Glutamatergic neuron (in vitro differentiated cells): ENCODE results near the gene CENPS. TPM values are rescaled to one million over a fixed set of nuclear protein-coding genes. Genes with fewer than 3 reads are reported as not detected.
A peak's percentile ranks its signal among the peaks of the same experiment; 100 is the strongest.

Source experiments
- DNase-seq: peaks from one replicate; pipeline ENCODE4 v3.0.0; 2022
- H3K27ac Mint-ChIP-seq: one replicate; pipeline ENCODE4 v1.8.0; 2020; ENCODE audit warnings: mild to moderate bottlenecking, mixed read lengths, inconsistent platforms; ENCODE audit not compliant: unreplicated experiment
- H3K27me3 Mint-ChIP-seq: one replicate; pipeline ENCODE4 v1.8.0; 2020; ENCODE audit warnings: mild to moderate bottlenecking, moderate library complexity, mixed read lengths, inconsistent platforms; ENCODE audit not compliant: unreplicated experiment
- H3K36me3 Mint-ChIP-seq: one replicate; pipeline ENCODE4 v1.8.0; 2020; ENCODE audit warnings: mild to moderate bottlenecking, mixed read lengths, inconsistent platforms; ENCODE audit not compliant: unreplicated experiment
- H3K4me1 Mint-ChIP-seq: one replicate; pipeline ENCODE4 v1.8.0; 2020; ENCODE audit warnings: mild to moderate bottlenecking, low read depth, mixed read lengths, inconsistent platforms; ENCODE audit not compliant: unreplicated experiment
- H3K4me3 Mint-ChIP-seq: one replicate; pipeline ENCODE4 v1.8.0; 2020; ENCODE audit warnings: mild to moderate bottlenecking, mixed read lengths, inconsistent platforms; ENCODE audit not compliant: unreplicated experiment
- H3K9me3 Mint-ChIP-seq: one replicate; pipeline ENCODE4 v1.8.0; 2020; ENCODE audit warnings: mild to moderate bottlenecking, moderate library complexity, mixed read lengths, inconsistent platforms; ENCODE audit not compliant: unreplicated experiment
- total RNA-seq: library from RNA; stranded (reverse); fragmentation: NEBNext Ultra II Directional; extraction: Animal tissue kit (Norgen Biotek cat#: 25700); gene quantifications from one replicate; pipeline ENCODE4 v1.2.1, GENCODE V29; 2021; ENCODE audit not compliant: unreplicated experiment
- TF ChIP-seq, protein P1 (sequence below): fragments of 200-600 bp; sonication (generic); IDR thresholded peaks from one replicate; pipeline ENCODE4 v1.5.0; 2021; ENCODE audit not compliant: partially characterized antibody, unreplicated experiment

Gene CENPS
- total RNA-seq, 1 donor from 2014 or later, result 9.3 TPM

DNA sequence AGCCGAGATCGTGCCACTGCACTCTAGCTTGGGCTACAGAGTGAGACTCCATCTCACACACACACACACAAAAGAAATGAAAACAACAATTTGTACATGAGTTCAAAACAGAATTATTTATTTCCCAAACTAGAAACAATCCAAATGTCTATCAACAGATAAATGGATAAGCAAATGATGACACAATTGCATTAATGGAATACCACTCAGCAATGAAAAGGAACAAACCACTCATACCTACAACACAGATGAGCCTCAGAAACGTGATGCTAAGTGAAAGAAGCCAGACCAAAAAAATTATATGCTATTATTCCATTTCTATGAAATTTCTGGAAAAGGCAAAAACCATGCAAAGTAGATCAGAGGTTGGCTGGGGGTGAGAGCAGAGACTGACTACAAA, 33.4 kb upstream of the CENPS start:
- H3K36me3 Mint-ChIP-seq, result no peaks in the 10 kb centered on the region
- H3K27me3 Mint-ChIP-seq, result peaks cover 10% of the 10 kb centered on the region
- H3K4me1 Mint-ChIP-seq, result peaks cover 3% of the 10 kb centered on the region
- H3K9me3 Mint-ChIP-seq, result peaks cover 21% of the 10 kb centered on the region
- TF ChIP-seq, protein P1, sequence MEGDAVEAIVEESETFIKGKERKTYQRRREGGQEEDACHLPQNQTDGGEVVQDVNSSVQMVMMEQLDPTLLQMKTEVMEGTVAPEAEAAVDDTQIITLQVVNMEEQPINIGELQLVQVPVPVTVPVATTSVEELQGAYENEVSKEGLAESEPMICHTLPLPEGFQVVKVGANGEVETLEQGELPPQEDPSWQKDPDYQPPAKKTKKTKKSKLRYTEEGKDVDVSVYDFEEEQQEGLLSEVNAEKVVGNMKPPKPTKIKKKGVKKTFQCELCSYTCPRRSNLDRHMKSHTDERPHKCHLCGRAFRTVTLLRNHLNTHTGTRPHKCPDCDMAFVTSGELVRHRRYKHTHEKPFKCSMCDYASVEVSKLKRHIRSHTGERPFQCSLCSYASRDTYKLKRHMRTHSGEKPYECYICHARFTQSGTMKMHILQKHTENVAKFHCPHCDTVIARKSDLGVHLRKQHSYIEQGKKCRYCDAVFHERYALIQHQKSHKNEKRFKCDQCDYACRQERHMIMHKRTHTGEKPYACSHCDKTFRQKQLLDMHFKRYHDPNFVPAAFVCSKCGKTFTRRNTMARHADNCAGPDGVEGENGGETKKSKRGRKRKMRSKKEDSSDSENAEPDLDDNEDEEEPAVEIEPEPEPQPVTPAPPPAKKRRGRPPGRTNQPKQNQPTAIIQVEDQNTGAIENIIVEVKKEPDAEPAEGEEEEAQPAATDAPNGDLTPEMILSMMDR, result no peak
- no peak for DNase-seq
- H3K27ac Mint-ChIP-seq, result no peak overlapping the region
- peak overlapping the region; percentile 48 for H3K4me3 Mint-ChIP-seq

DNA sequence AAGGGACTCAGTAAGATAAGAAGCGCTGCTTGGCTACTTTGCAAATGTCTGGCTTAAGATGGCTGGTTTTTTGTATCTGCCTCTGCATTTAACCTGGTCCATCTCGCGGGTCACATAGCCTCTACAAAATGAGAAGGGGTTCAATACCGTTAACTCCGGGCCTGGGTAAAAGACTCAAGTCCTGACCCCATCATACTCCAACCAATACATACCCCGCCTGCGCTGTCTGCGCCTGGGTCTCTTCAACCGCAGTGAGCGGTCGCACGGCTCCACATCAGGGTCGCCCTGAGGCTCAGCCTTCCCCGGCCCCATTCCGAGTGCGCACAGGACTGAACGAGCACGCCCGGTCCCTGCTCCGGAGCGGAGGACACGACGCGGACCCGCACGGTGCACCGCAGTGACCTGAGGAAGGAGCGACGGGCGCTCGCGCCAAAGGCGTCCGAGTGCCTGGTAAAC, 31.9 kb upstream of the CENPS start:
- peaks cover 14% of the 10 kb centered on the region for H3K27me3 Mint-ChIP-seq
- peak overlapping the region; percentile 90 for H3K4me3 Mint-ChIP-seq
- H3K36me3 Mint-ChIP-seq, result no peaks in the 10 kb centered on the region
- TF ChIP-seq, protein P1, result no peak
- no peak for DNase-seq
- H3K4me1 Mint-ChIP-seq, result peaks cover 3% of the 10 kb centered on the region
- peaks cover 18% of the 10 kb centered on the region for H3K9me3 Mint-ChIP-seq
- peak overlapping the region; percentile 71 for H3K27ac Mint-ChIP-seq

DNA sequence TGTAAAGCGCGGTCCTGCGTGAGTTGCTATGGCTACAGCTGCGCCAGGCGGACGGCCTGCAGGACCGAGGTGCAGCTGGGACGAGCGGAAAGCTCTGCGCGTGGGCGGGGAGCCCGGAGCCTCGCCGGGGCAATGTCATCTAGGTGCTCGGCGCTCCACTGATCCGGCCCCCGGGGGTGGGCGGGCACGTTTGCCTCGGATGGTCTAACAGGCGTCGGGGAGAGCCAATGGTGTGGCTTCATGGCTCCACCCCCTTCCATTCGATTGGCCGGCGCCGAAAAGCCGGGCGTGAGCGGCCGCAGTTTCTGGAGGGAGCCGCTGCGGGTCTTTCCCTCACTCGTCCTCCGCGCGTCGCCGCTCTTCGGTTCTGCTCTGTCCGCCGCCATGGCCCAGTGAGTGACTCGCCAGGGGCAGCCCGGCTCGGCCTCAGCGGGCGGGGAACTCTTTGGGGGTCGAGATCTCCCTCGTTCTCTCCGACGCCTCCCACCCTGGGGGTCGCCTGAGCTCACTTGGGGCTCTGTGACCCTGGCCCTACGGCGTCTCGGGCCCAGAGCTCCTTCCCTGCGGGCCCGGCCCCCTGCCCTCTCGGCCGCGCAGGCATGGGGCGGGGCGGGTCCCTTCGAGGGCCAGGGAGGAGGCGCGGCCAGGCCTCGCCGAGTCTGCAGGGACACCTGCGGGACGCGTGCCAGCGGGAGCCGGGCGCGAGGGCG, 31.3 kb upstream of the CENPS start, which contains the start of gene PGD:
Gene PGD (plus strand): TSS at position 331 of the 710 bp plus-strand sequence. CDS start 54 bp downstream, at position 385.
- Mint-ChIP-seq H3K27me3 (peaks cover 14% of the 10 kb centered on the region), H3K4me1 (peaks cover 3% of the 10 kb centered on the region), H3K27ac (peak within 1 kb of the TSS; percentile 99), H3K4me3 (peak within 1 kb of the TSS; percentile 100), H3K9me3 (peaks cover 19% of the 10 kb centered on the region), H3K36me3 (no peaks in the 10 kb centered on the region)
- TF ChIP-seq, protein P1, result no peak
- DNase-seq, result peak; percentile 99

DNA sequence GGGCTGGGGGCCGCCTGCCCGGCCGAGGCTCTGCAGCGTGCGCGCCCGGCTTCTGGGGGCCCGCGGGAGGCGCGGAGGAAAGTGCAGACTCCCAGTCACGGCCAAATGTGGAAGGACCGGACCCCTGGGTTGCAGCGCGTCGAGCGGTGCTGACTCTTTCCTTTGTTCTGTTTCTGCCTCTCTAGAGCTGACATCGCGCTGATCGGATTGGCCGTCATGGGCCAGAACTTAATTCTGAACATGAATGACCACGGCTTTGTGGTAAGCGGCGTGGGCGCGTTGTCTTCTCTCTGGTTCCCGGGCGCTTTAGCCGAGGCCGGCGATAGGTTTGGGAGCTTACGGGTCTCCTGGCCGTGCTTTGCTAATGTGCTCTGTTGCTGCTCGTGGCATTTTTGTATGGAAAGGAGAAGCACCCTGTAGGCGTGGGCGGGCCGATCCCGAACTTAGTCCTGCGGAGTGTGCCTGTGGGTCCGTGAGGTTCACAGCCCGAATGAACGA, 30.7 kb upstream of the CENPS start:
- Mint-ChIP-seq H3K4me1 (peaks cover 3% of the 10 kb centered on the region), H3K36me3 (no peaks in the 10 kb centered on the region), H3K9me3 (peaks cover 19% of the 10 kb centered on the region), H3K27me3 (peaks cover 14% of the 10 kb centered on the region), H3K27ac (peak overlapping the region; percentile 99), H3K4me3 (peak overlapping the region; percentile 100)
- TF ChIP-seq, protein P1, result no peak
- peak; percentile 42 for DNase-seq

DNA sequence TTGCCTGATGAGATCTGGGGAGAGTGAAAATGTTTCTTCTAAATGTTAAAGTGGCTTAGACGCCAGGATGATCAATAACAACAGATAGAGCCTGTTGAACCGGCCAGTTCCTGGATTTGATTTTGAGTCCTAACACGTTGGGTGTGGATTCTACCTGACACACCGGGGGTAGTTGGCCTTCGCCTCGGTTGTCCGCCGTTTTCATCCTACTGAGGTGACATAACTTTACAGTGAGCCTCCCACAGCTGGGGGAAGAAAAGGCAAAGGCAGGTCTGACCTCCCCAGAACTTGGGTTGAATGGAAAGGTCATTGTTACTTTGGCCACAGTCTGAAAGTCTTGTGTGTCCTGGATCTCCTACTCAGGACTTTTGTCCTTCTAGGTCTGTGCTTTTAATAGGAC, 30.2 kb upstream of the CENPS start:
- TF ChIP-seq, protein P1, result no peak
- no peak for DNase-seq
- Mint-ChIP-seq H3K27ac (peak overlapping the region; percentile 99), H3K27me3 (peaks cover 14% of the 10 kb centered on the region), H3K4me3 (peak overlapping the region; percentile 100), H3K9me3 (peaks cover 19% of the 10 kb centered on the region), H3K4me1 (peaks cover 3% of the 10 kb centered on the region), H3K36me3 (no peaks in the 10 kb centered on the region)
